ENCODE results near the gene S100A1.

DNA sequence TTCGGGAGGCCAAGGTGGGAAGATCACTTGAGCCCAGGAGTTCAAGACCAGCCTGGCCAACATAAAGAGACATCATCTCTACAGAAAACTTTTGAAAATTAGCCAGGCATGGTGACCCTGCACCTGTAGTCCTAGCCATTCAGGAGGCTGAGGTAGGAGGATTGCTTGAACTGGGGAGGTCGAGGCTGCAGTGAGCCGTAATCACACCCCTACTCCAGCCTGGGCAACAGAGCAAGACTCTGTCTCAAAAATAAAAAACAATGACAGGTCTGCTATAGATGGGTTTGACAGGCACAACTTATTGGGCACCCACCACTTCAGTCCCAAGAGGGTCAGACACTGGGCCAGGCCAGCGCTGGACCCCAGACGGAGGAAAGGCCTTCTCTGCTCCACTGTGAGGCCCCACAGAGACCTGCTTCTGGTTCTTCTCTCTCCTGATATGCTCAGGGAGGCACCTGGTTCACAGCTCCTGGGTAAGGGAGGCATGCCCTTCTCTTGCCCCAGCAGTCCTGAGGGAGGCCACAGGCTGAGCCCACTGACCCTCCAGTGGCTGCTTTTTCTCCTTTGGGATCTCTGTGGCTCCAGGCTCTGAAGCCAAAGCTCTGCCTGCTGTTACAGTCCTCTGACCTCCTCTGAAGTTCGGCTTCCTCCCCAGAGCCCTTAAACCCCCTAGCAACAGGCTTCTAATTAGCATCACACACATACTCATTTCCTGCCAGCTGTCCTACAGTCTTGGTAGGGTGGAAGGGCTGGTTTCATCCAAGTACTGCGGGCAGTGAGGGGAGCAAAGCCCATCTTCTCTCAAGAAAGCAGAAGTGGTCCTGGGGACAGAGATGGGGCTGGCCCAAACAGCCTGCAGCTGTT, 29.7 kb upstream of the S100A1 start:
- TF ChIP-seq, protein P1, sequence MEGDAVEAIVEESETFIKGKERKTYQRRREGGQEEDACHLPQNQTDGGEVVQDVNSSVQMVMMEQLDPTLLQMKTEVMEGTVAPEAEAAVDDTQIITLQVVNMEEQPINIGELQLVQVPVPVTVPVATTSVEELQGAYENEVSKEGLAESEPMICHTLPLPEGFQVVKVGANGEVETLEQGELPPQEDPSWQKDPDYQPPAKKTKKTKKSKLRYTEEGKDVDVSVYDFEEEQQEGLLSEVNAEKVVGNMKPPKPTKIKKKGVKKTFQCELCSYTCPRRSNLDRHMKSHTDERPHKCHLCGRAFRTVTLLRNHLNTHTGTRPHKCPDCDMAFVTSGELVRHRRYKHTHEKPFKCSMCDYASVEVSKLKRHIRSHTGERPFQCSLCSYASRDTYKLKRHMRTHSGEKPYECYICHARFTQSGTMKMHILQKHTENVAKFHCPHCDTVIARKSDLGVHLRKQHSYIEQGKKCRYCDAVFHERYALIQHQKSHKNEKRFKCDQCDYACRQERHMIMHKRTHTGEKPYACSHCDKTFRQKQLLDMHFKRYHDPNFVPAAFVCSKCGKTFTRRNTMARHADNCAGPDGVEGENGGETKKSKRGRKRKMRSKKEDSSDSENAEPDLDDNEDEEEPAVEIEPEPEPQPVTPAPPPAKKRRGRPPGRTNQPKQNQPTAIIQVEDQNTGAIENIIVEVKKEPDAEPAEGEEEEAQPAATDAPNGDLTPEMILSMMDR (conservative IDR thresholded peaks at IDR 0.05; ENCODE audit: low read depth, low read length): no peak
- TF ChIP-seq EZH2 (IDR thresholded peaks at IDR 0.05; ENCODE audit: low read length, unreplicated experiment) (no peak), EZH2phosphoT487 (IDR thresholded peaks at IDR 0.05; ENCODE audit: borderline replicate concordance, low read length) (no peak)

Measured in PC-3 (cell line).